HepG2 (cell line): ENCODE data around the gene NGLY1. TPM values are rescaled to one million over a fixed set of nuclear protein-coding genes. Genes with fewer than 3 reads are reported as not detected.
A peak's percentile ranks its signal among the peaks of the same experiment; 100 is the strongest.

Source experiments
- AKAP8 ChIP-seq: sonication (generic); formaldehyde crosslinking; IDR thresholded peaks from 2 replicates; pipeline ENCODE4 v1.5.1; 2020; ENCODE audit warnings: mild to moderate bottlenecking, missing genetic modification reagents
- CHD2 ChIP-seq: IDR thresholded peaks from 2 replicates; pipeline ENCODE4 v1.6.1; 2011; ENCODE audit warnings: low read depth, low read length, improper control_type of control experiment
- ELF3 ChIP-seq: IDR thresholded peaks from 2 replicates; pipeline ENCODE4 v1.6.1; 2016; ENCODE audit warnings: missing genetic modification reagents, missing compliant biosample characterization
- EZH2 ChIP-seq: conservative IDR thresholded peaks from 2 replicates; pipeline ENCODE4 v1.6.1; 2012; ENCODE audit warnings: mild to moderate bottlenecking, low read depth, low read length, moderate library complexity
- GATA4 ChIP-seq: sonication (generic); IDR thresholded peaks from 2 replicates; pipeline ENCODE4 v1.6.1; 2016; ENCODE audit warnings: antibody characterized with exemption, low read depth, borderline replicate concordance
- GTF2F1 ChIP-seq: fragments of 150-350 bp; IDR thresholded peaks from 2 replicates; pipeline ENCODE4 v1.6.1; 2014; ENCODE audit warnings: low read length
- HDAC2 ChIP-seq: sonication (generic); formaldehyde crosslinking; IDR thresholded peaks from 2 replicates; pipeline ENCODE4 v1.4.0; 2020; ENCODE audit warnings: missing genetic modification reagents
- HHEX ChIP-seq: IDR thresholded peaks from 2 replicates; pipeline ENCODE4 v1.6.1; 2016; ENCODE audit warnings: control low read depth
- KLF15 ChIP-seq: sonication (generic); formaldehyde crosslinking; IDR thresholded peaks from 2 replicates; pipeline ENCODE4 v1.8.1; 2023; ENCODE audit warnings: borderline replicate concordance, mild to moderate bottlenecking, inconsistent platforms, missing genetic modification reagents, mixed read lengths
- RARA ChIP-seq: IDR thresholded peaks from 2 replicates; pipeline ENCODE4 v1.6.1; 2016; ENCODE audit warnings: missing genetic modification reagents, missing compliant biosample characterization
- RFXAP ChIP-seq: sonication (generic); formaldehyde crosslinking; IDR thresholded peaks from 2 replicates; pipeline ENCODE4 v1.4.0; 2020; ENCODE audit warnings: missing genetic modification reagents, borderline replicate concordance
- SIN3B ChIP-seq: fragments of 150-350 bp; IDR thresholded peaks from 2 replicates; pipeline ENCODE4 v1.6.1; 2014; ENCODE audit warnings: low read length
- ZNF549 ChIP-seq: sonication (generic); formaldehyde crosslinking; IDR thresholded peaks from 2 replicates; pipeline ENCODE4 v1.5.0; 2020; ENCODE audit warnings: missing genetic modification reagents
- ZNF605 ChIP-seq: sonication (generic); formaldehyde crosslinking; IDR thresholded peaks from 2 replicates; pipeline ENCODE4 v1.8.0; 2022; ENCODE audit warnings: mild to moderate bottlenecking, missing genetic modification reagents
- ZNF740 ChIP-seq: sonication (generic); formaldehyde crosslinking; IDR thresholded peaks from 2 replicates; pipeline ENCODE4 v1.4.0; 2020; ENCODE audit warnings: missing genetic modification reagents
- ZNF782 ChIP-seq: sonication (generic); formaldehyde crosslinking; IDR thresholded peaks from 2 replicates; pipeline ENCODE4 v1.4.0; 2020; ENCODE audit warnings: missing genetic modification reagents, mild to moderate bottlenecking, borderline replicate concordance
- ZNF850 ChIP-seq: sonication (generic); formaldehyde crosslinking; conservative IDR thresholded peaks from 2 replicates; pipeline ENCODE4 v1.9.0; 2021; ENCODE audit warnings: mild to moderate bottlenecking, missing genetic modification reagents
- polyA plus RNA-seq, 8 experiments: library from polyadenylated mRNA; depleted of rRNA in 3 of 8; stranded (reverse) in 7 of 8; unstranded in 1 of 8; fragments of >200 nt; fragmentation: Illumina TruSeq in 4 of 8; extraction: Trizol in 4 of 8; gene quantifications; 2 replicates each; pipeline versions ENCODE4 v1.2.1 to v1.2.3, GENCODE V29; 2011 to 2016; ENCODE audit warnings: low read depth in 4 of 8, missing spikeins in 1 of 8, mixed read lengths in 1 of 8; ENCODE audit not compliant: insufficient read depth in 1 of 8
- total RNA-seq, 5 experiments: library from RNA; depleted of rRNA; stranded (reverse); fragments of >200 nt; fragmentation: Illumina TruSeq; extraction: Trizol; gene quantifications; 2 replicates each; pipeline ENCODE4 v1.2.3, GENCODE V29; 2016; ENCODE audit warnings: low read depth in 1 of 5
- TF ChIP-seq, protein P1 (sequence below): sonication (generic); formaldehyde crosslinking; IDR thresholded peaks from 2 replicates; pipeline ENCODE4 v1.5.1; 2020; ENCODE audit warnings: missing genetic modification reagents, mild to moderate bottlenecking, borderline replicate concordance
- TF ChIP-seq, protein P2 (sequence below), 2 experiments: fragments of 450-650 bp in 1 of 2; sonication (generic) in 1 of 2; formaldehyde crosslinking; IDR thresholded peaks; 2 replicates each; pipeline versions ENCODE4 v1.5.0 to v1.8.0; 2020 to 2022; ENCODE audit warnings: mild to moderate bottlenecking in 1 of 2, missing genetic modification reagents in 1 of 2
- TF ChIP-seq, protein P3 (sequence below): sonication (generic); formaldehyde crosslinking; IDR thresholded peaks from 2 replicates; pipeline ENCODE4 v1.5.0; 2020; ENCODE audit warnings: missing genetic modification reagents, mild to moderate bottlenecking, borderline replicate concordance

NGLY1 gene
- total and polyA plus RNA-seq, 2 of the 13 experiments (the other 11 are each of a cell fraction or from before 2014, with no cell fraction given): 28.2 to 44.5 TPM

- TF ChIP-seq ZNF549 (no peak), ZNF740 (CRISPR knock-in tag) (no peak), ZNF850 (CRISPR knock-in tag) (no peak), AKAP8 (CRISPR knock-in tag) (0 out of 2 replicates have a peak, but pooled peaks have one; percentile 48), CHD2 (no peak), SIN3B (no peak), RARA (no peak; the same call in 1 of the 2 replicates), KLF15 (no peak; the same call in 1 of the 2 replicates), HHEX (CRISPR knock-in tag) (no peak), RFXAP (peak; percentile 55; the same call in 1 of the 2 replicates), GTF2F1 (no peak), ELF3 (CRISPR knock-in tag) (no peak; the same call in 1 of the 2 replicates), ZNF605 (CRISPR knock-in tag) (no peak; the same call in 1 of the 2 replicates), ZNF782 (CRISPR knock-in tag) (peak; percentile 48; the same call in 1 of the 2 replicates), EZH2 (no peak), GATA4 (0 out of 2 replicates have a peak, but pooled peaks have one; percentile 18), HDAC2 (CRISPR knock-in tag) (0 out of 2 replicates have a peak, but pooled peaks have one; percentile 44)
- TF ChIP-seq, protein P1, sequence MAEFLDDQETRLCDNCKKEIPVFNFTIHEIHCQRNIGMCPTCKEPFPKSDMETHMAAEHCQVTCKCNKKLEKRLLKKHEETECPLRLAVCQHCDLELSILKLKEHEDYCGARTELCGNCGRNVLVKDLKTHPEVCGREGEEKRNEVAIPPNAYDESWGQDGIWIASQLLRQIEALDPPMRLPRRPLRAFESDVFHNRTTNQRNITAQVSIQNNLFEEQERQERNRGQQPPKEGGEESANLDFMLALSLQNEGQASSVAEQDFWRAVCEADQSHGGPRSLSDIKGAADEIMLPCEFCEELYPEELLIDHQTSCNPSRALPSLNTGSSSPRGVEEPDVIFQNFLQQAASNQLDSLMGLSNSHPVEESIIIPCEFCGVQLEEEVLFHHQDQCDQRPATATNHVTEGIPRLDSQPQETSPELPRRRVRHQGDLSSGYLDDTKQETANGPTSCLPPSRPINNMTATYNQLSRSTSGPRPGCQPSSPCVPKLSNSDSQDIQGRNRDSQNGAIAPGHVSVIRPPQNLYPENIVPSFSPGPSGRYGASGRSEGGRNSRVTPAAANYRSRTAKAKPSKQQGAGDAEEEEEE (CRISPR knock-in tag): no peak
- TF ChIP-seq, protein P2, sequence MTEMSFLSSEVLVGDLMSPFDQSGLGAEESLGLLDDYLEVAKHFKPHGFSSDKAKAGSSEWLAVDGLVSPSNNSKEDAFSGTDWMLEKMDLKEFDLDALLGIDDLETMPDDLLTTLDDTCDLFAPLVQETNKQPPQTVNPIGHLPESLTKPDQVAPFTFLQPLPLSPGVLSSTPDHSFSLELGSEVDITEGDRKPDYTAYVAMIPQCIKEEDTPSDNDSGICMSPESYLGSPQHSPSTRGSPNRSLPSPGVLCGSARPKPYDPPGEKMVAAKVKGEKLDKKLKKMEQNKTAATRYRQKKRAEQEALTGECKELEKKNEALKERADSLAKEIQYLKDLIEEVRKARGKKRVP (CRISPR knock-in tag; IDR thresholded peaks at IDR 0.05): peak in 1 of 2 experiments; percentile 23; a peak in 1 of 4 replicates
- TF ChIP-seq, protein P3, sequence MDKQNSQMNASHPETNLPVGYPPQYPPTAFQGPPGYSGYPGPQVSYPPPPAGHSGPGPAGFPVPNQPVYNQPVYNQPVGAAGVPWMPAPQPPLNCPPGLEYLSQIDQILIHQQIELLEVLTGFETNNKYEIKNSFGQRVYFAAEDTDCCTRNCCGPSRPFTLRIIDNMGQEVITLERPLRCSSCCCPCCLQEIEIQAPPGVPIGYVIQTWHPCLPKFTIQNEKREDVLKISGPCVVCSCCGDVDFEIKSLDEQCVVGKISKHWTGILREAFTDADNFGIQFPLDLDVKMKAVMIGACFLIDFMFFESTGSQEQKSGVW: no peak
Measured at GRCh38 chr3:25782938-25783660, at the start of gene NGLY1 (continued).
